GM12892 (cell line): ENCODE data around the gene NSMCE1.

Experiments
- POLR2A ChIP-seq: IDR thresholded peaks from 2 replicates; pipeline ENCODE4 v1.6.1; 2011; ENCODE audit warnings: low read depth, low read length, control low read depth
- POLR2AphosphoS5 ChIP-seq: IDR thresholded peaks from 2 replicates; pipeline ENCODE4 v1.6.1; 2011; ENCODE audit warnings: low read depth, low read length, control low read depth

DNA sequence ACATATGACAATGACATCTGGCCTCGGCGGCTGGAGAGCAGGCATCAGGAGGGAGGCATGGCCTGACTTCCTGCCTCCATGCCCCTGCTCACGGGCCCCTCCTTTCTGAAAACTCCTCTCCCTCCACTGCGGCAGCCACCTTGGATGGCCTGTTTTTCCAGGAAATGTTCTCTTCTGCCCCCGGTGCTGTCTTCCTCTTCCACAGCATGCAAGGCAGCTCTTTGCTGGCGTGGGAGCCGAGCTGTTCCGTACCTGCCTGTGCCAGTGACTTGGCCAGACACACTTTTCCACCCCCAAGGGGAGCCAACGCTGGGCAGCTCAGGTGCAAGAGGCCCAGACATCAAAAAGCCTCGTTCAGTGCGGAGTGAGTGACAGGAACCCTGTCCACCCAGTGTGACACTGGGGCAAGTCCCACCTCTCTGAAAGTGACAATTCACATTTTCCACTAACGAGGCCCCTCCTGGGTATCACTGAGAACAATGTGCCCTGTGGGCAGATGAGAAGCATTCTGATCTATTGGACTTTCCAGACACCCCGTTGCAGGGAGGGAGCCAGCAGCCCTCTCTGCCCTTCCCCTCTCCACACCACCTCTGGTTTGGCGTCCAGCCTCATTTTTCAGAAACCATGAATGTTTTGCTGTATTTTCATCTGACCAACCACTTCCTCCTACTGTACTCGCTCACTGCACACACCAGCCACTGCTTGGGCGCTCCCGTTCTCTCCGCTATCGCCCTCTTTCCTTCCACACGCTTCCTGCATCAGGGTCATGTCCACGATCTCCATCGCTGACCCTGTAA lies 31.2 kb downstream of the NSMCE1 start:
- peak; percentile 17; the same call in 1 of the 2 replicates for TF ChIP-seq POLR2AphosphoS5
- TF ChIP-seq POLR2A = no peak
